Astrocyte of the cerebellum (primary cell): ENCODE measurements around the gene MED29.

ENCODE experiments used
- DNase-seq: peaks from one replicate; pipeline ENCODE4 v3.0.0-alpha.2; 2011; ENCODE audit warnings: low read depth
- H3K4me3 ChIP-seq: 2 replicates; pipeline ENCODE4 v1.5.1; 2011; ENCODE audit warnings: mild to moderate bottlenecking, low read depth, low read length, moderate library complexity
- CTCF ChIP-seq: IDR thresholded peaks from 2 replicates; pipeline ENCODE4 v1.5.1; 2012; ENCODE audit warnings: low read length, low read depth, moderate library complexity, mild to moderate bottlenecking; ENCODE audit errors: missing control alignments
- in situ Hi-C: cut with HindIII; loops from 2 replicates; pipeline ENCODE4 v1.10.0; 2017; ENCODE audit warnings: low sequenced_read_pairs

MED29 gene

GRCh38 chr19:39397360-39398296 lies 6.5 kb downstream of the MED29 start:
- DNase-seq = no peak
- peak; percentile 95 for TF ChIP-seq CTCF
- in situ Hi-C loops = no loop called here
- H3K4me3 ChIP-seq = no peak overlapping the region

GRCh38 chr19:39398297-39398864 lies 7.2 kb downstream of the MED29 start:
- TF ChIP-seq CTCF = no peak
- no peak for DNase-seq
- in situ Hi-C loops = no loop called here
- H3K4me3 ChIP-seq = no peak overlapping the region

GRCh38 chr19:39399668-39400050 lies 8.5 kb downstream of the MED29 start:
- in situ Hi-C loops = no loop called here
- H3K4me3 ChIP-seq = no peak overlapping the region
- no peak for TF ChIP-seq CTCF
- DNase-seq = no peak

DNA sequence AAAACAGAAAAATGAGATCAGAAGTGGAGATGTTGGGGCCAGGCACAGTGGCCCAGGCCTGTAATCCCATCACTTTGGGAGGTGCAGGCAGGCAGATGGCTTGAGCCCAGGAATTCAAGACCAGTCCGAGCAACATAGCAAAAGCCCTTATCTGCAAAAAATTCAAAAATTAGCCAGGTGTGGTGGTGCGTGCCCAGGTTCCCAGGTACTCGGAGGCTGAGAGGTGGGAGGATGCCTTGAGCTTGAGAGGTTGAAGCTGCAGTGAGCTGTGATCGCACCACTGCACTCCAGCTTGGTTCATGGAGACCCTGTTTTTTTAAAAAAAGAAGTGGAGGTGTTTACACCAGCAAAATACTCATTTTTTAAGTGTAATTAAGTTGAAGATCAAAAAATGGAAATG lies 8.9 kb downstream of the MED29 start:
- no peak for TF ChIP-seq CTCF
- H3K4me3 ChIP-seq = no peak overlapping the region
- in situ Hi-C loops = no loop called here
- DNase-seq = no peak

DNA sequence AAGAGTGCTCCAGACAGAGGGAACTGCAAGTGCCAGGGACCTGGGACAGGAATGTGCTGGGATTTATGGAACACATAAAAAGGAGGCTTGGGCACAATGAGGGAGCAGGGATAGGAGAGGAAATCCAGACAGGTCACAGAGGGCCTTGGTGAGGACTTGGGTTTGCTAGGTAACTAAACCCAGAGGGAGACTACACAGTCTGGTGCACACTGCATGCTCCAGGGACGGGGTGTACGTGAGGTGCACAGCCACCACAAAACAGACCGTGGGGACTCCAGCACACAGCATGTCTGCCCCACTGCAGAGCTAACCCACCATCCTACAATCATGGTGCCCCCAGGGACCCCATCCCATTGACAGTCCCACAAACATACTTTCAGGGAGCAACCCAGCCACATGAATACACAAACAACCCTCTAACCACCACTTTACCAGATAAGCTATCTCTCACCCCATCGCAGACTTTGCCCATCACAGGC lies 9.9 kb downstream of the MED29 start:
- no peak overlapping the region for H3K4me3 ChIP-seq
- in situ Hi-C loops = no loop called here

More for the DNA sequence above, 9.9 kb downstream of the MED29 start:
- DNase-seq = no peak
- no peak for TF ChIP-seq CTCF
